Kidney (tissue), 14 donors: Measurements from ENCODE around the gene CCDC87. TPM values are rescaled to one million over a fixed set of nuclear protein-coding genes. Genes with fewer than 3 reads are reported as not detected.
A peak's percentile ranks its signal among the peaks of the same experiment; 100 is the strongest.

Experiments
- DNase-seq, 5 donors: peaks; one replicate each; pipeline ENCODE4 v3.0.0-alpha.2; 2013 to 2020
- FAIRE-seq: peaks from 2 replicates; lab custom pipeline; 2012; peaks lifted over from hg19 to GRCh38; lab: Jason Lieb, UNC
- H3K27ac ChIP-seq, 2 donors: one replicate each; pipeline ENCODE4 v1.7.0; 2013; ENCODE audit warnings: low read depth in 2 of 2, low read length in 2 of 2, inconsistent platforms in 1 of 2
- H3K27me3 ChIP-seq: one replicate; pipeline ENCODE4 v1.7.1; 2013; ENCODE audit warnings: low read length, inconsistent platforms; ENCODE audit not compliant: control insufficient read depth, insufficient read depth
- H3K36me3 ChIP-seq, 3 donors: one replicate each; pipeline versions ENCODE4 v1.7.0 to v1.7.1; 2013; ENCODE audit warnings: low read length in 3 of 3, control low read depth in 1 of 3, inconsistent platforms in 1 of 3; ENCODE audit not compliant: insufficient read depth in 3 of 3, control insufficient read depth in 2 of 3
- H3K4me1 ChIP-seq, 3 donors: one replicate each; pipeline versions ENCODE4 v1.7.0 to v1.7.1; 2013; ENCODE audit warnings: low read length in 3 of 3, inconsistent platforms in 1 of 3, low read depth in 1 of 3; ENCODE audit not compliant: control insufficient read depth in 2 of 3, insufficient read depth in 2 of 3
- H3K4me3 ChIP-seq, 3 donors: one replicate each; pipeline versions ENCODE4 v1.7.0 to v1.8.1; 2013; ENCODE audit warnings: low read length in 3 of 3, control low read depth in 1 of 3, inconsistent platforms in 1 of 3
- H3K9ac ChIP-seq, 3 donors: one replicate each; pipeline versions ENCODE4 v1.7.0 to v1.7.1; 2013; ENCODE audit warnings: low read length in 3 of 3, control low read depth in 1 of 3, inconsistent platforms in 1 of 3
- H3K9me3 ChIP-seq, 3 donors: one replicate each; pipeline versions ENCODE4 v1.7.0 to v1.7.1; 2013; ENCODE audit warnings: low read length in 3 of 3, control low read depth in 1 of 3, inconsistent platforms in 1 of 3; ENCODE audit not compliant: control insufficient read depth in 2 of 3, insufficient read depth in 1 of 3
- intact Hi-C: fragments of 100-400 bp; cut with DNase I; formaldehyde crosslinking; loops from one replicate; pipeline ENCODE4 v1.11.1; 2022
- polyA plus RNA-seq: library from polyadenylated mRNA; stranded (reverse); fragments of 350-450 nt; fragmentation: Illumina TruSeq; extraction: RNeasy Lipid Tissue Mini Kit (QIAGEN cat#74804); gene quantifications from one replicate; pipeline ENCODE4 v1.2.3, GENCODE V29; 2014; ENCODE audit warnings: low read depth, low replicate concordance; ENCODE audit not compliant: insufficient read depth
- total RNA-seq: library from RNA; stranded (reverse); fragmentation: NEBNext Ultra II Directional; extraction: Animal tissue kit (Norgen Biotek cat#: 25700); gene quantifications from one replicate; pipeline ENCODE4 v1.2.1, GENCODE V29; 2021
- TF ChIP-seq, protein P1 (sequence below): IDR thresholded peaks from 3 replicates; pipeline ENCODE4 v1.5.1; 2012; ENCODE audit warnings: mild to moderate bottlenecking, moderate library complexity, borderline replicate concordance; ENCODE audit not compliant: insufficient read depth; ENCODE audit errors: extremely low read depth
- donor health status: control.
- donor health status: control.
- donor health status: control.
- donor health status: control.
- donor health status: control.
- donor health status: DM: yes; HTN: yes; CAD: no.
- donor health status: Normal renal cell carcinoma (clear cell type).

Gene CCDC87
- total and polyA plus RNA-seq, 2 donors from 2014 or later, result 0.13 to 1.0 TPM

DNA sequence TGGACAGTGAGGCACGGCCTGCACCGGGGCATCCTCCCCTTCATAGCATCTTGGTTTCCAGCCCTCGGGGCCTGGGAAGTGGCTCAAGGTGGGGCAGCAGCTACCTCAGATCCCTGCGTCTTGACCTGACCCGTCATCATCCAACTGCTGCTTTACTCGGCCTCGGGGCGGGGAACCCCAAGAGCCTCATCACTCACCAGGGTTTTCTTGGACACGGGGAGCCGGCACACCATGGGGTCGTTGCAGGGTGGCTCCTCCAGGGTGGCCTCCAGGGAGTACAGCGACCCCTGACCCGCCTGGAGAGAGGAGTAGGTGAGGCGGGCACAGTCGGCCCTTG is 25.1 kb downstream of the CCDC87 start:
- TF ChIP-seq, protein P1, sequence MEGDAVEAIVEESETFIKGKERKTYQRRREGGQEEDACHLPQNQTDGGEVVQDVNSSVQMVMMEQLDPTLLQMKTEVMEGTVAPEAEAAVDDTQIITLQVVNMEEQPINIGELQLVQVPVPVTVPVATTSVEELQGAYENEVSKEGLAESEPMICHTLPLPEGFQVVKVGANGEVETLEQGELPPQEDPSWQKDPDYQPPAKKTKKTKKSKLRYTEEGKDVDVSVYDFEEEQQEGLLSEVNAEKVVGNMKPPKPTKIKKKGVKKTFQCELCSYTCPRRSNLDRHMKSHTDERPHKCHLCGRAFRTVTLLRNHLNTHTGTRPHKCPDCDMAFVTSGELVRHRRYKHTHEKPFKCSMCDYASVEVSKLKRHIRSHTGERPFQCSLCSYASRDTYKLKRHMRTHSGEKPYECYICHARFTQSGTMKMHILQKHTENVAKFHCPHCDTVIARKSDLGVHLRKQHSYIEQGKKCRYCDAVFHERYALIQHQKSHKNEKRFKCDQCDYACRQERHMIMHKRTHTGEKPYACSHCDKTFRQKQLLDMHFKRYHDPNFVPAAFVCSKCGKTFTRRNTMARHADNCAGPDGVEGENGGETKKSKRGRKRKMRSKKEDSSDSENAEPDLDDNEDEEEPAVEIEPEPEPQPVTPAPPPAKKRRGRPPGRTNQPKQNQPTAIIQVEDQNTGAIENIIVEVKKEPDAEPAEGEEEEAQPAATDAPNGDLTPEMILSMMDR, result no peak
- Histone ChIP-seq H3K36me3 (no peaks in the 10 kb centered on the region), H3K9ac (no peak overlapping the region), H3K4me1 (peaks cover 0 to 10% (median 8%) of the 10 kb centered on the region in 3 donors), H3K27me3 (no peaks in the 10 kb centered on the region), H3K9me3 (no peaks in the 10 kb centered on the region), H3K4me3 (peak overlapping the region in 2 of 3 donors; percentile 19 to 40), H3K27ac (no peak overlapping the region)
- intact Hi-C loops, result no loop called here
- peak in 1 of 5 donors; percentile 65 for DNase-seq
- no peak for FAIRE-seq

DNA sequence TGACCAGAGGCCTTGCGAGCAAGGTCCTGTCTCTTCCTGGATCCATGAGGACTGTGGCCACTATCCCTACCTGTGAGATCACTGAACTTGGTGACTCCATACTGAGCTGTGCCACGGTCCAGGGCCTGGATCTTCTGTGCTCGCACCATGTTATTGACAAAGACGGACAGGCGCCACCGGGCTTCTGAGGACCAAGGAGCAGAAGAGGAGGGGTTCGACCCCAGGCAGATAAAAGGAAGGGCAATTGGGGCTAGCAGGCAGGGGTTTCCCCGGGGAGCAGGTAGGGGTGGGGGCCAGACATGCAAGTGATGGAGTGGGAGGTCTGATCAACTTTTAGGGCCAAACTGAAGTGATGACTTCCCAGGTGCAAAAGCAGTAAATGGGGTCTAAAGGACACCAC is 26.6 kb downstream of the CCDC87 start:
- Histone ChIP-seq H3K27ac (no peak overlapping the region), H3K4me1 (peaks cover 0 to 10% (median 8%) of the 10 kb centered on the region in 3 donors), H3K9me3 (no peaks in the 10 kb centered on the region), H3K27me3 (no peaks in the 10 kb centered on the region), H3K36me3 (peaks cover 0 to 2% (median 0%) of the 10 kb centered on the region in 3 donors), H3K9ac (no peak overlapping the region), H3K4me3 (no peak overlapping the region)
- intact Hi-C loops, result no loop called here
- FAIRE-seq, result no peak
- TF ChIP-seq, protein P1, result no peak
- peak in 1 of 5 donors; percentile 55 for DNase-seq

DNA sequence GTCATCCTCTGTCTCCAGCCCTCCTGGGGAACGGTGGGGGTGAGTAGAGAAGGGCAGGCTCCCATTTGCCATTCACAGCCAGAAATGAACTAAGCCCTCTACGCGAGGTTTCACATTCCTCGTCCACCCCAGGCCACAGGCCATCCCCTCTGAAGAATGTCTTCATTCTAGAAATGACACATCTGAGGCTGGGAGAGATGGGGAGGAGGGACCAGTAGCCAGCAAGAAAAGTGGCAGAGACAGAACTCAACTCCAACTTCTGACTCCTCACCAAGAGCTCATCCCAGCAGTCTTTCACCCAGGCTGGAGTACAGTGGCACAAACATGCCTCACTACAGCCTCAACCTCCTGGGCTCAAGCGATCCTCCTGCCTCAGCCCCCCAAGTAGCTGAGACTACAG is 27.9 kb downstream of the CCDC87 start:
- no peak for DNase-seq
- H3K27me3 ChIP-seq, result no peaks in the 10 kb centered on the region
- FAIRE-seq, result no peak

More for the DNA sequence above, 27.9 kb downstream of the CCDC87 start:
- TF ChIP-seq, protein P1, result no peak
- peaks cover 0 to 10% (median 0%) of the 10 kb centered on the region in 3 donors for H3K4me1 ChIP-seq
- intact Hi-C loops, result no loop called here
- peaks cover 0 to 2% (median 0%) of the 10 kb centered on the region in 3 donors for H3K36me3 ChIP-seq
- no peaks in the 10 kb centered on the region for H3K9me3 ChIP-seq
- H3K27ac ChIP-seq, result no peak overlapping the region
- H3K4me3 ChIP-seq, result no peak overlapping the region
- H3K9ac ChIP-seq, result no peak overlapping the region
